ENCODE data around the gene GPATCH1.
A peak's percentile ranks its signal among the peaks of the same experiment; 100 is the strongest.
"Not testable (repeated sequence)": the region's sequence is repeated elsewhere in the genome, so short reads cannot be mapped to it uniquely, and the experiment has no call there.

The GPATCH1 gene

DNA sequence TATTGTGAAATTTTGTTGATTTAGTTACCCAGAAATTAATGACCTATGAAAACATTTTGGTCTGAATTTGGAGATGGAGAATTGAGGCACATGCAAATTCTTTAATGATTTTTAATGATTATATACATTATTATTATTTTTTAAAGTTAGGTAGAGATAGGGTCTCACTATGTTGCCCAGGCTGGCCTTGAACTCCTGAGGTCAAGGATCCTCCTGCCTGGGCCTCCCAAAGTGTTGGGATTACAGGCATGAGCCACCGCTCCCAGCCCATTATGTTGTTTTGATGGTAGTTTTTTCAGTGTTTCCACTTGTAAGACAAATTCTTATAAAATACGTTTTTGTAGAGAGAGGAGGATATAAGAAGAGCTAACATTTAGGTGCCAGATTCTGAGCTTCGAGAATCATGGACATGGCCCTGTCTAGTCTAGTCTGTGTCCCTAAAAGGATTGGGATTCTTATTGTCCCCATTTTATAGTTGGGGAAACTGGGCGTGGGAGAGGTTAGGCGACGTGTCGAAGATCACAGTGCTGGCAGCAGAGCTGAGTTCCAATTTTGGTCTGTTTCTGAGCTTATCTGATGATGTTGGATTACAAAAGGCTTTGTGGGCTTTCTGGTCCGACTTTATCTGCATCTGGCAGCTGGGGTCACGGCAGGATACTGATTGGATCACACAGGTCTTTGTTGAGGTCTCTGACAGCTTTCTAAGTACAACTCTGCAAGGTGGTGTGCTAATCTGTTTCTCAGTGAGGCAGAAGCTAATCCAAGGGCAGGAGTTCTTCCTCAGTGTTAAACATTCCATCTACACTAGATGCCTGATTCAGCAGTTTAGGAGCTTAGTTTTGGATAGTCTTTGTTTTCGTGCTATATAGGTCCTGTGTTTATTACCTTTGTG is 43.5 kb downstream of the GPATCH1 start:
- DNase-seq, result no peak

DNA sequence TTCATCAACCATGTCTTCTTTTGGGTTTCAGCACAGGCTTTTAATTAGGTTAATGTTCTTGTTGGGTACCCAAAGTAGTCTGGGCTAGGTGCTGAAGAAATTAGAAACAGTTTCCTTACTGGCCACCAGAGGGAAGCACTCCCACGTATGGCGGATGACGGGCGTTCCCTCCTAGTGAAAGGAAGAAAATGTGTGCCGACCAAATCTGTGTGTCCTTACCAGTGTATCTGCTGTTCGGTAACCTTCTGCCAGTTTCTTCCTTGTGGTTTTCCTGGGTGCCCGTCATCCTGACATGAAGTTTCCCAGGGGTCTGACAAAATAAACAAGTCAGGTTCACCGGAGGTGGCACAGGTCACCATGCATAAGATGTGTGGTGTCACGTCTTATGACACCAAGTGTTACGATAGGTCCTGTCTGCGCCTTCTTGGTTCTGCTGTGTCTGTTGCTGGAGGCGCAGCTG is 45.0 kb downstream of the GPATCH1 start:
- peak; percentile 79 for DNase-seq

DNA sequence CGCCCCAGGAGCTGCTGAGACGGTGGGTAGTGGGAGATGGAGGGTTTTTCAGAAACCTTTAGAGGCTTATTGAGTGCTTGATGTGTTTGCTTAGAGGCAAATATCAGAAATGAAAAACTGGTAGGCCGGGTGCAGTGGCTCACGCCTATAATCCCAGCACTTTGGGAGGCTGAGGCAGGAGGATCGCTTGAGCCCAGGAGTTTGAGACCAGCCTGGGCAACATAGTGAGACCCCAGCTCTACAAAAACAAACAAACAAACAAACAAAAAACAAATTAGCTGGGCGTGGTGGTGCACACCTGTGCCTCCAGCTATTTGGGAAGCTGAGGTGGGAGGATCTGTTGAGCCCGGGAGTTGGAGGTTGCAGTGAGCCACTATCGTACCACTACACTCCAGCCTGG is 45.7 kb downstream of the GPATCH1 start:
- not testable (repeated sequence) for DNase-seq

DNA sequence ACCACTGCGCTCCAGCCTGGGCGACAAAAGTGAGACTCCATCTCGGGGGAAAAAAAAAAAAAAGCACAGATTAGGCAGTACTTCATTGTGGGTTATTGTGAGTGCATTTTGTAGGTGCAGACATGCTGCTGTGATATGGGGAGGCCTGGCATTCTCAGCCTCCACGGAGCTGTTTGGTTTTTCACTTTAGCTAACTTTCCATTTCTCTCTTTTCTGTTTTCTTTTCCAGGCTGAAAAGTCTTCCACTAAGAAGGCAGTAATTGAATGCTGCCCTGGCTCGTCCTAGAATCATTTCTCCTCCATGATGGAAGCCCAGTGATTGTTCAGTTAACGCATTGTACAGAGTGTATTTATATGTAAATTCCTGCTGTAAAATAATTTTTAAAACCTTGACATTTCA is 48.9 kb downstream of the GPATCH1 start:
- DNase-seq, result no peak

DNA sequence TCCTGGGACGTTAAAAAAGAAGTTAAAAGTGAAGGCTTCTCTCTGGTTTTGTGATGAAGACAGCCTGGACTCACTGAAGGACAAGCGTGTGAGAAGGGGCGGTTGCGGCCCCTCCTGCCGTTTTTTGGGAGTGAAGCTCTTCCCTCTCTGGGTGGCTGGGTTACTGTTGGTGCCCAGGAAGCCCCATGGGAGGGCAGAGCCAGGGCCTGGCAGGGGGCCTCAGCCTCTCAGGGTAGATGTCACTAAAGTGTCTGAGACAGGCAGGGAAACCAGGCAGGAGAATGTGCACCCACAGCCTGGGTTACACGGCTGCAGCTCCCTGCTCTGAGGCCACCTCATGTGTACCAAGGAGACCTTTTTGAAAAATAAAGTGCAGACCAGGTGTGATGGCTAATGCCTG is 49.5 kb downstream of the GPATCH1 start:
- no peak for DNase-seq

DNA sequence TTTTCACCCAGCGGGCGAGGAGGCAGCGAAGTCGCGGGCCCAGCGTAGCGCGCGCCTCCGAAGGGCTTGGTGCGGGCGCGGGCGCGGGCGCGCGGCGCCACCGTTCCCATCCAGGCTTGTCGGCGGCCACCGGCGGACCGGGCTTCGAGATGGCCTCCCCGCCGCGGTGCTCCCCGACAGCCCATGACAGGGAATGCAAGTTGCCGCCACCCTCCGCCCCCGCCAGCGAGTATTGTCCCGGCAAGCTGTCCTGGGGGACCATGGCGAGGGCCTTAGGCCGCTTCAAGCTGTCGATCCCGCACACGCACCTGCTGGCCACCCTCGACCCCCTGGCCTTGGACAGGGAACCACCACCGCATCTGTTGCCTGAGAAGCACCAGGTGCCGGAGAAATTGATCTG is 51.0 kb downstream of the GPATCH1 start, which contains the start of gene WDR88:
TSS of gene WDR88 (plus strand) at position 94 of the 400 bp plus-strand sequence. CDS start at position 150, 56 bp downstream.
- DNase-seq, result no peak

DNA sequence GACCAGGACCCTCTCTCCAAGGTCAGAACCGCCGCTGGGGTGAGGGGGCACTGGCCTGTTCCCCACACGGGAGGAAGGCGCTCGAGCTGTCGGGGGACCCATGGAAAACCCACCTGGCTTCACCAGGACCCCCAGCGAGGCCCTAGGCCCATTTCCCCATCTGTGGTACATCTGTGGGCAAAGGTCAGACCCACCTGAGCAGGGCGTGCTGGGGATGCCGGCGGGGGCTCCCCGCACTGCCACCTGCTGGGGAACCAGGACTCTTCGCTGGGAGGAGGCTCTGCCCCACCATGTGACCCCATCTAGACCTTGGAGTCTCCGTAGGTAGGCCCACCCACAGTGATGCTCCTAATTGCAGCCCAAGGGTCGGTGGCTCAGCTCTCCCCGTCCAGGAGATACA is 51.4 kb downstream of the GPATCH1 start:
- no peak for DNase-seq

DNA sequence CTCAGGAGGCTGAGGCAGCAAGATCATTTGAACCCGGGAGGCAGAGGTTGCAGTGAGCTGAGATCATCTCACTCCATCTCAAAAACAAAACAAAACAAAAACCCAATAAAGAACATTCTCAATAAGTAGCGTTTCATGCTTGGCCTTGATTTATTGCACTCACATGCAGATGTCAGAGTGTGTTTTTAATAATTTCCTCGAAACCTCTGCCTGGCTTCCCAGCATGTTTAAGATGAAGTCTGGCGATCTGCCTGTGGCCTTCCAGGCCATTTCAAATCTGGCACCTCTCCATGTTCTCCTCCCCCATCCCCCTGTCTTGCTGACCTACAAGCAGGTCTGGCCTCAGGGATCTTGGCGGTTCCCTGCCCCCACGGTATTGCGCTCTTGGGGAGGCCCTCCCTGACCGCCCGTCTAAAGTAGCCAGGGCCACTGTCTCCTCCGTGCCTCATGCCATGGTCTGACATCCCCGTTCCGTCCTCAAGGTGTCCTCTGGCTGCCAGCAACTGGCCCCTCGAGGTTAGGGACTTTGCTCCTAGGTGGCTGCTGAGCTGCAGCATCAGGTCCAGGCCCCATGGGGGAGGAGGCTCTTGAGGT is 52.6 kb downstream of the GPATCH1 start:
- DNase-seq, result no peak

DNA sequence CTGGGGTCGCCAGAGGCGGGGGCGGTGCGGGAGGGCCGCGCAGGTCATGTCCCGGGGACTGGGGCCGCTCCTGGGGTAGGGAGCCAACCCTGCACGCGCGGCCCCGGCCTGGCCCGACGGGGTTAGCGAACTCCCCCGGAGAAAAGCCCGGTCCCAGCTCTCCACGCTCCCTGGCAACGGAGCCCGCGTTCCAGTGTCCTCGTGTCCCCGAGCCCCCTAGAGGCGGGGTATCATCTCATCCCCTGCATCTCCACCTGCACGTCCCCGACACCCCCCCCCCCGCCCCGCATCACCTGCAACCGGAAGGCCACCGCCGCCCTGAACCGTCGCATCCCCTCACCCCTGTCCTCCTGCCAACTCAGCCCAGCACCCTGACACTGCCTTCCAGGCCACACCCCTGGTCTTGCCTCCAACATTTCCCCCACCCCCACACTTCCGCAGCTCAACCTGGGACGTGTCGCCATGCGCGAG is 53.6 kb downstream of the GPATCH1 start:
- no peak for DNase-seq

DNA sequence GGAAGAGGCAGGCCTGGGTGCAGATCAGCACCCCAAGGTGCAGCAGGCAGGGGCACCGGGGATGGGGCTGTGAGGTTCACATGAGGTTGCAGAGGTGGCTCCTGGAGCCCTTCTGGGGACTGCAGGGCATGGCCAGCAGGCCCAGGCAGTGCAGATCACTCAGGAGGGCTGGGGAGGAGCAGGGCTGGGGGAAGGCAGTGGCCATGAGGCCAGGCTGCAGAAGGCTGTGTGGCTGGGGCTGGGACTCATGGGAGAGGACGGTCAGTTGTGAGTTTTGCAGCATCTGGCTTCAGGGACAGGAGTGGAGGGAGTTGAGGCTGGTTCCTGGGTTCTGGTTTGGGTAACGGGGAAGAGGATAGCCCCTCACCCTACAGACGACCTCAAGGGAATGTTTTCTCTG is 58.2 kb downstream of the GPATCH1 start:
- no peak for DNase-seq

DNA sequence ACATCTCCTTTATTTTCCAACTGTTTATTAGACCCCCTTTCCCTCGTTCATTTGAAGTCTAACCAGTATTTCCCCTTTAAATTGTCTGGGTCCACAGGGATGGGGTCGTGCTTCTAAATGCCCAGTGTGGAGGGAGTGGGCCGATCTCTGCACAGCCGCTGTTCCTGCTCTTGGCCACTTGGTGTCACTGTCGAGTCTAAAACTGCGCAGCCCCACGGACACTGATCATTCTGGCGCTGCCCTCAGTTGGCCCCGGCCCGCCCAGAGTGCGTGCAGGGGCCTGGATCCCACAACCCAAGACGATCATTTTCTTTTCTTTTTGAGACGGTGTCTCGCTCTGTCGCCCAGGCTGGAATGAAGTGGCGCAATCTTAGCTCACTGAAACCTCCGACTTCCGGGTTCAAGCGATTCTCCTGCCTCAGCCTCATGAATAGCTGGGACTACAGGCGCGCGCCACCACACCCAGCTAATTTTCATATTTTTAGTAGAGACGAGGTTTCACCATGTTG is 63.0 kb downstream of the GPATCH1 start:
- DNase-seq, result peak; percentile 79

DNA sequence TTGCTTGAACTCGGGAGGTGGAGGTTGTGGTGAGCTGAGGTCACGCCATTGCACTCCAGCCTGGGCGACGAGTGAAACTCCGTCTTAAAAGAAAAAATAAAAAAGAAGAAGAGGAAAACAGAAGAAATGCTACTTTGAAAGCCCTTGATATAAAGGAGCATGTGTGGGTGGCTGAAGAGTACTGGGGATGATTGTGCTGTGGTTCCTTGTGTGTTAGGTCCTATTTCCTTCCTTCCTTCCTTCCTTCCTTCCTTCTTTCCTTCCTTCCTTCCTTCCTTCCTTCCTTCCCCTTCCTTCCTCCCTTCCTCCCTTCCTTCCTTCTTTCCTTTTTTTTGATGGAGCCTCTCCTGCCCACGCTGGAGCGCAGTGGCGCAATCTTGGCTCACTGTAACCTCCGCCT is 65.2 kb downstream of the GPATCH1 start:
- no peak for DNase-seq

DNA sequence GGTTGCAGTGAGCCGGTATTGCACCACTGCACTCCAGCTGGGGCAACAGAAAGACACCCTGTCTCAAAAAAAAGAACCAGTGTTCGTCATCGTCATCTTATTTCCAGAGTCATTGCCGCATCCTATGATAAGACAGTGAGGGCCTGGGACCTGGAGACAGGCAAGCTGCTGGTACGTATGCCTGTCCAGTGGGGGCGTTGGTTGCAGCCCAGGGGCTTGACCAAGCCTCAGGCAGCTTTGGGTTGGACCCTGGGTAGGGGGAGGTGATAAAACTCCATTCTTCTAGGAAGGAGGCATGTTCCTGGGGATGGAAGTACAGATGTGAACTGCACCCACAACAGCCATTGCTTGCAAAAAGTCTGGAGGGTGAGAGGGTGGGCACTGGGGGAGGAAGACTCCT is 66.6 kb downstream of the GPATCH1 start:
- DNase-seq, result no peak

DNA sequence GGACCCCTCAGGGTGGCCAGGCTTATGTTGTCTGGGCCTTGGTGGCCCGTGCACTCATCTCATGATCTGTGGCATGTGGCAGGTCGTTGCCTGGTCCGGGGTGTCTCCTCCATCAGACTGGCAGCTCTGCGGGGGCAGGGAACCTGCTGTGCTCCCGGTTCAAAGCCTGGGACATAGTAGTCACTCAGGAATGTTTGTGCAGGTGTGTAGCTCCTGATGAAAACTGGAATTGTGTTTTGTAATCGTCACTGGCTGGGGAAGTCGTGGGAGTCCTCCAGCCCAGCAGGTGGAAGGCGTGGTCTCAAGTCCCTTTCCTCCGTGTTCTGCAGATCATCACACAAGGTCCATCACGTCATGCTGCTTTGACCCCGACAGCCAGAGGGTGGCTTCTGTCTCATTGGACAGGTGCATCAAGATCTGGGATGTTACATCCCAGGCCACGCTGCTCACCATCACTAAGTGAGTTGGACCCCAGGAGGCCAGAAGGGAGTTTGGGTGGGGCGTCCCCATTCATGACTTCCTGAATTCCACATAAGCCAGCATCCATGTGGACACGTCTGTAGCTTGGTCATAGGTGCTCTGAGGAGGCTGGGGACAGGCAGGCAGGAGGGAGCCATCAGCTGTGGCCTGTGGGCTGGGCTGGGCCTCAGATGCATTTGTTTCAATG is 70.0 kb downstream of the GPATCH1 start:
- no peak for DNase-seq

DNA sequence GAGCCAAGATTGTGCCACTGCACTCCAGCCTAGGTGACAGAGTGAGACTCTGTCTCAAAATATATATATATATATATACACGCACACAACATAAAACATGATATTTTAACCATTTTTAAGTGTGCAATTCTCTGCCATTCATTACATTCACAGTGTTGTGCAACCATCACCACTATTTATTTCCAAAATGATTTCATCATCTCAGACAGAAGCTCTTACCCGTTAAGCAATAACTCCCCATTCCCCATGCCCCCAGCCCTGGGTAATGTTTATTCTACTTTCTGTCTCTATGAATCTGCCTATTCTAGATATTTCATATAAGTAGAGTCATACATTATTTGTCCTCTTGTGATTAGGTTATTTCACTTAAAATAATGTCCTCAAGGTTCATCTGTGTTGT is 71.2 kb downstream of the GPATCH1 start:
- DNase-seq, result no peak

DNA sequence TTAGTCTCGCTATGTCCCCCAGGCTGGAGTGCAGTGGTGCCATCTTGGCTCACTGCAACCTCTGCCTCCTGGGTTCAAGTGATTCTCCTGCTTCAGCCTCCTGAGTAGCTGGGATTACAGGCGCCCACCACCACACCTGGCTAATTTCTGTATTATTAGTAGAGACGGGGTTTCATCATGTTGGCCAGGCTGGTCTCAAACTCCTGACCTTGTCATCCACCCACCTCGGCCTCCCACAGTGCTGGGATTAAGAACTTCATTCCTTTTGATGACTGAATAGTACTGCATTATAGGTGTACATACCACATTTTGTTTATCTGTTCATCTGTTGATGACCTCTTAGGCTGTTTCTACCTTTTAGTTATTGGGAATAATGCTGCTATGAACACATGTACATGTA is 71.6 kb downstream of the GPATCH1 start:
- not testable (repeated sequence) for DNase-seq

DNA sequence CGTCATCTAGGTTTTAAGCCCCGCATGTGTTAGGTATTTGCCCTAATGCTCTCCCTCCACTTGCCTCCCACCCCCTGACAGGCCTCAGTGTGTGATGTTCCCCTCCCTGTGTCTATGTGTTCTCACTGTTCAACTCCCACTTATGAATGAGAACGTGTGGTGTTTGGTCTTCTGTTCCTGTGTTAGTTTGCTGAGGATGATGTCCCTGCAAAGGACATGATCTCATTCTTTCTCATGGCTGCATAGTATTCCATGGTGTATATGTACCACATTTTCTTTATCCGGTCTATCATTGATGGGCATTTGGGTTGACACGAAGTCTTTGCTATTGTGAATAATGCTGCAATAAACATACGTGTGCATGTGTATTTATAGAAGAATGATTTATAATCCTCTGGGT is 73.3 kb downstream of the GPATCH1 start:
- DNase-seq, result not testable (repeated sequence)

DNA sequence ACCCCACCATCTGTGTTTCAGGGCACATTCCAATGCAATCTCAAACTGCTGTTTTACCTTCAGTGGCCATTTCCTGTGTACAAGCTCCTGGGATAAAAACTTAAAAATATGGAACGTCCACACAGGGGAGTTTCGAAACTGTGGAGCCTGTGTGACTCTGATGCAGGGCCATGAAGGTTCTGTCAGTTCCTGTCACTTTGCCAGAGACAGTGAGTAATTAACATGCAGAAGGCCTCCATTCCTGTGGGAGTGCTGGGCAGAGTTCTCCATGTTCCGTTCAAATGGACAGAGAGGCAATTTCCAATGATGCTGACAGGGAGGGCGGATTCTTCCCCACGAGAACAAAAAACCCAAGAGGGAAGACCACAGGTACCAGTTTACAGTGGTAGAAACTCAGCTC is 75.4 kb downstream of the GPATCH1 start:
- no peak for DNase-seq

DNA sequence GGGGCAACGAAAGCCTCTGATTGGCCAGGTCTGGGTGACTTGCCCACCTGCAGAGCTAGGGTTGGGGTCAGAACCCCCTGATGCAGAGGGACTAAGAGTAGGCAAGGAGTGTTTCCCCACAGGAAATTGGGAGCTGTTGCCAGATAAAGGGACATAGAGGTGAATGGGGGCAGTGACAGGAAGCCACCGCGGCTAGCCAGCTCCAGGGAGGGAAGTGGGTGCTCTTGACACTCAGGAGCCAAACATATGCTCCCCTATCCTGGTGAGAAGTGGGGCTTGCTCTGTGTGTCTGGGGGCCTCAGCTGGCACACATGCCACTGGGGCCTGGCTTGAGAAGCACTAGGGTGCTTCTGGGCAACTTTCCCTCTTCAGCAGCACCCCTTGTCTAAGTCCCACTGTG is 76.9 kb downstream of the GPATCH1 start:
- no peak for DNase-seq

DNA sequence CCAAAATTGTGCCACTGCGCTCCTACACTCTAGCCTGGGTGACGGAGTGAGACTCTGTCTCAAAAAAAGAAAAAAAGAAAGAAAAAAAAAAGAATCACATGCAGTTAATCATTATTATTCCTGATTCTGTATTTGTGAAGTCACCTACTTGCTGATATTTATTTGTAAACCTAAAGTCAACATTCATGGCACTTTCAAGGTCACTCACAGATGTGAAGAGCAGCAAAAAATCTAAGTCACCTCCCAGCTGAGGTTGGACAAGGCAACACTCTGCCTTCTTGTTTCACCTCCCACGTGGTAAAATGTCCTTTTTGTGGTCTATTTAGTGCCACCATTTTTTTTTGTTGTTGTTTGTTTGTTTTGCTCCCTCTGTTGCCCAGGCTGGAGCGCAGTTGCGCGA is 77.4 kb downstream of the GPATCH1 start:
- DNase-seq, result no peak

DNA sequence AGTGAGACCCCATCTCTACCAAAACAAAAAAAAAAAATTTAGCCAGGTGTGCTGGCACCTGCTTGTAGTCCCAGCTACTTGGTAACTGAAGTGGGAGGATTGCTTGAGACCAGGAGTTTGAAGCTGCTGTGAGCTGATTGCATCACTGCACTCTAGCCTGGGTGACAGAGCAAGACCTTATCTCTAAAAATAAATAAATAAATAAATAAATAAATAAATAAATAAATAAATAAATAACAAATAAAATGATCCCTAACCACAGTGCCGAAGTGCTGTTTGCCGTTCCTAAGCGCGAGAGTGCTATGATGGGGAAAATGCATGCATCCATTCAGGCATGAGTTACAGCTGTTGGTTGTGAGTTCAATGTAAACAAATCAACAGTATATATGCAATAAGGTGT is 78.2 kb downstream of the GPATCH1 start:
- no peak for DNase-seq

DNA sequence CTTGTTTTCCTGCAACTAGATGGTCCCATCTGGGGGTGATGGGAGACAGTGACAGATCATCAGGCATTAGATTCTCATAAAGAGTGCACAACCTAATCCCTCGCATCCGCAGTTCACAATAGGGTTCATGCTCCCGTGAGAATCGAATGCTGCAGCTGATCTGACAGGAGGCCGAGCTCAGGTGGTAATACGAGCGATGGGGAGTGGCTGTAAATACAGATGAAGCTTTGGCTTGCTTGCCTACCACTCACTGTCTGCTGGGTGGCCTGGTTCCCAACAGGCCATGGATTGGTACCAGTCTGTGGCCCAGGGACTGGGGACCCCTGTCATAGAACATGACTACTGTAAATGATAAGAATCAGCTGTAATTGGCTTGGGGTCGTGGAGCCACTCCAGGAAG is 78.9 kb downstream of the GPATCH1 start:
- no peak for DNase-seq

DNA sequence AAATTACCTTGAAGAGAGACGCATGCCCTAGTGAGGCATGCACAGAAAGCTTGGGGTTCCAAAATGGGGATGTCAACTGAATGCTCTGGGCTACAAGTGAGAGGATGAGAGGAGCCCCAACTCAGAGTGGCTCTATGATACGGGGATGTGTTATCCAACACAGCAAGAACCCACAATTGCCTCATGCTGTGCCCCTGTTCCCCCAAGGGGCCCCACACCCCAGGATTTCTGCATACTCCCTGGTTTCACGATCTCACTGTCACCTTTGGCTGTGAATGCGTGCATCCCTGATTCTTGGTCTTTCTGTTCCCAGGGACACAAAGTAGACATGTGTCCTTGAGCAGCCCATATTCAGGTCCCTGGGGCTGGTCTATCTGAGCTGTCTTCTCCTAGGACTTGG is 80.2 kb downstream of the GPATCH1 start:
- DNase-seq, result no peak

DNA sequence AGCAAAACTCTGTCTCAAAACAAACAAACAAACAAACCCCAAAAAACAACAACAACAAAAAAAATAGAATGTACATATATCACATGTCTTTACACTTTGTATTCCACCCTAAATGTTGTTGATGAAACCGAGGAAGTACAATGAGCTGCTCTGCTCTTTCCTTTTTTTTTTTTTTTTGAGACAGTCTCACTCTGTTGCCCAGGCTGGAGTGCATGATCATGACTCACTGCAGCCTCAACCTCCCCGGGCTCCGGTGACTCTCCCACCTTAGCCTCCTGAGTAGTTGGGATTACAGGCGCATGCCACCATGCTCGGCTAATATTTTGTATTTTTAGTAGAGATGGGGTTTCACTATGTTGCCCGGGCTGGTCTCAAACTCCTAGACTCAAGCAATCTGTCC is 82.5 kb downstream of the GPATCH1 start:
- DNase-seq, result no peak

Measured in NCI-H345 (cell line).